Muscle of arm (tissue), 14 donors: Measurements from ENCODE around the gene LELP1. TPM values are rescaled to one million over a fixed set of nuclear protein-coding genes. Genes with fewer than 3 reads are reported as not detected.
"Not testable (repeated sequence)": the region's sequence is repeated elsewhere in the genome, so short reads cannot be mapped to it uniquely, and the experiment has no call there.

Experiments
- DNase-seq: peaks from one replicate; pipeline ENCODE4 v3.0.0-alpha.2; 2013
- long read RNA-seq, 11 donors: transcript quantifications; one replicate each; lab custom pipeline, GENCODE V29; 2026
- polyA plus RNA-seq, 12 donors: library from polyadenylated mRNA; unstranded; fragments of 120-200 nt; gene quantifications; one replicate each; pipeline ENCODE4 v1.2.1, GENCODE V29; 2013; ENCODE audit not compliant: insufficient read length in 12 of 12

LELP1 gene
- polyA plus RNA-seq = not detected
- long read RNA-seq, donor 1 = 0 reads
- long read RNA-seq, donor 2 = 0 reads
- long read RNA-seq, donor 3 = 0 reads
- long read RNA-seq, donor 4 = 0 reads
- long read RNA-seq, donor 5 = 0 reads
- long read RNA-seq, donor 6 = 0 reads
- long read RNA-seq, donor 7 = 0 reads
- long read RNA-seq, donor 8 = 0 reads
- long read RNA-seq, donor 9 = 0 reads
- long read RNA-seq, donor 10 = 0 reads
- long read RNA-seq, donor 11 = 0 reads

GRCh38 chr1:153203130-153203529 is at the start of gene LELP1:
Gene LELP1 (plus strand): TSS chr1:153203430. CDS start chr1:153204708, 1,278 bp downstream.
- DNase-seq = no peak

DNA sequence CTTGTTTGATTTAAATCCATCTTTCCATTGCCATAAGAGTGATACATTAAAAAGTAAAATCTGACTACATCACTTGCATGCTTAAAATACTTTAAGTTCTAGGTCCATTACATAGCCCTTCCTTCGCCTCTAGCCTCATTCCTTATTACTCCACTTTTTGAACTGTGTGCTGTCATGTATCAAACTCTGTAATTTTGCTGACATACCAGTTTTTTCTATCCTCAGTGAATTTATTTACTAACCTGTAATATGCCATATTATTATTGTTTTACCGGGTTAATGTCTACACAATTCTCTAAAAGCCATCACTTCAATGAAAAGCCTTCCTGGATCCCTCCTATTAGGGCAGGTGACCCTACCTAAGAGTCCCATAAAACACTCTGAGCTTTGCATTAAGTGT is 47.7 kb upstream of the LELP1 start:
- DNase-seq = no peak

DNA sequence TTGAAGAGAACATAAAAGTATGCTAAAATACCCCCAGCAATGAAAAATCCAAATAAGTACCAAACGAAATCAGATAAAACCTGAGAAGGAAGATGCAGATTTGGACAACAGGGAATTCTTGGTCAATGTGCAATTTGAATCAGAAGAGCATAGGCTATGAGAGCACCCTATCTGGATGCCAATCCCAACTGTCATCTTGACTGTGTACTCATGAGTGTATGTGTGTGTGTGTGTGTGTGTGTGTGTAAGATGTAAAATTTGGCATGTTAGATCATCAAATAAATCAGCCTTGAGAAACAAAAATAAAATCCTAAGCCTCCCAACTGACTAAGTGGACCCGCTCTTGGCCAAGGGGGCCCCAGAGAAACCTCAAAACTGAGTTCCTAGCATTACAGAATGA is 34.5 kb upstream of the LELP1 start:
- DNase-seq = no peak

DNA sequence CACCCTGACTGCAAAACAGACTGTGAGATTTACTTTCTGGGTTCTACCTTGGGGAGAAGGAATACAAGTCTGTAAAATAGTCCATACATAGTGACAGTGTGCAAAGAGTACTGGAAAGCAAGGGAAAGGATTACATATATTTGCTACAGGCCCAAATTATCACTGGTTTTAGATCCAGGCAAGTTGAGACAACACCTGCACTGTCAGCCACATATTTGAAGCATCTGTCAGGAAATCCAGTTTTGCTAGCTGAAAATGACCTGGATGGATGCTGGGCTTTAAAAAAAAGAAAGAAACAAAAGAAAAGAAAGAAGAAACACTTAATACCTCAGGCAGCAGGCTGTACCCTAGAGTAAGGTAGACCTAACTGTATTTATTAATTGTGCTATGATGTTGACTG is 28.6 kb upstream of the LELP1 start:
- DNase-seq = no peak

- no peak for DNase-seq
Observed at GRCh38 chr1:153178922-153179321, 24.3 kb upstream of the LELP1 start.

GRCh38 chr1:153180556-153180955 is 22.7 kb upstream of the LELP1 start:
- DNase-seq = no peak

DNA sequence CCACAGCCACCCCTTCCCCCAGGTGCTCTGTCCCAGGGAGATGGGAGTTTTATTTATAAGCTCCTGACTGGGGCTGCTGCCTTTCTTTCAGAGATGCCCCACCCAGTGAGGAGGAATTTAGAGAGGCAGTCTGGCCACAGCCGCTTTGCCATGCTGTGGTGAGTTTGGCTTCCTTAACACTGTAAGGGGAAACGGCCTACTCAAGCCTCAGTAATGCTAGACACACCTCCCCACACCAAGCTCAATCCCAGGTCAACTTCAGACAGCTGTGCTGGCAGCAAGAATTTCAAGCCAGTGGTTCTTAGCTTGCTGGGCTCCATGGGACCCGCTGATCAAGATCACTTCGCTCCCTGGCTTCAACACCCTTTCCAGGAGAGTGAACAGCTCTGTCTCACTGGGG is 14.9 kb upstream of the LELP1 start:
- not testable (repeated sequence) for DNase-seq

DNA sequence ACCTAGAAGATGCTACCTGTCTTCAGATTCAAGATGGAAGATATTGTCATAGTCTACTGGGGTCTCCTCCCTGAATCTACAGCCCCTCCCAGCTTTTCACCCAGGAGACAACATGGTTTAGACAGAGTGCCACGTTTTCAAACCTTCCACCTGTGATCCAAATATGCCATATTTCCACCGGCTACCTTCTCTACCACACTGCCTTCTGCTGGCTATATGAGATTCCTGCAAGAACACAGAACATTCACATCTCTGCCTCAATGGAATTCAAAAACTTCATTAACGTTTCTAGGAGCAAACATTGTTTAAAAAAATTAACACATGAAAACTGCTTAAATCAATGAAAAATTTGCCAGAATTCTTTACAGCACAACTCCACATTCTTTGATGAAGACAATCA is 12.9 kb upstream of the LELP1 start:
- no peak for DNase-seq

- no peak for DNase-seq
Observed at GRCh38 chr1:153192697-153193096, 10.5 kb upstream of the LELP1 start.

DNA sequence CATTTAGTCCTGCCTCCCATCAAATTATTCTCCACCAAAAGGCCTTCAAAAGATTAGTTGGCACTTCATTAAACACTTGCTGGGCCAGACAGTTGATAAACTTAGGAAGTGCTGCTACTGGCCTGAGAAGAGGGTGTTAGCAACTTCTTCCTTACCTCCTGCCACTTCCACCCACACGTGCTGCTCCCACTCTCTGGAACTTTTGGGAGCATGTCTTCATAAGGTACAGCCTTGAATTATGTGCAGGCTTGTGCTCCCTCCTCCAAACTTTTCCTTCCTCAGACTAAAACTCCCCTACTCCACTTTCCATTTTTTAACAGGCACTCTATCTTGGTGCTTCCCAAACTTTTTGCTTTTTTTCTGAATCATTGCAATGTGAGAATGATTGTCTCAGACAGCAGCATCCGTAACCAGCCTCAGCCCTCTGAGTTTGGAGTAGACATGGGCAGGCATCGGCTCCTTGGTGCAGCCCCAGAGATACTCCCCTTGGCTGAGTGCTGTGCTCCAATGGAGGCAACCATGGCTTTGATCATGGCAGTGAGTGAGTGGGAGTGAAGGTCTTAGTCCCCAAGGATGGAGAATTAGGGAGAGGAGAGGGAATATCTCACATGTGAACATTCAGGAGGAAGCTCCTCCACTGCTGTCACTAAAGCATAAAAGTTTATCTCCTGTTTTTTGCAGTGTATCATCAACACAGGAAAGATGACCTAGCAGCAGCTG is 8.7 kb upstream of the LELP1 start:
- no peak for DNase-seq

GRCh38 chr1:153195216-153195615 is 8.0 kb upstream of the LELP1 start:
- DNase-seq = no peak

GRCh38 chr1:153202006-153202405 is 1.2 kb upstream of the LELP1 start:
- no peak for DNase-seq

- DNase-seq = no peak
Observed at GRCh38 chr1:153206631-153207030, 3.4 kb downstream of the LELP1 start.

GRCh38 chr1:153210206-153210605 is 7.0 kb downstream of the LELP1 start:
- no peak for DNase-seq

DNA sequence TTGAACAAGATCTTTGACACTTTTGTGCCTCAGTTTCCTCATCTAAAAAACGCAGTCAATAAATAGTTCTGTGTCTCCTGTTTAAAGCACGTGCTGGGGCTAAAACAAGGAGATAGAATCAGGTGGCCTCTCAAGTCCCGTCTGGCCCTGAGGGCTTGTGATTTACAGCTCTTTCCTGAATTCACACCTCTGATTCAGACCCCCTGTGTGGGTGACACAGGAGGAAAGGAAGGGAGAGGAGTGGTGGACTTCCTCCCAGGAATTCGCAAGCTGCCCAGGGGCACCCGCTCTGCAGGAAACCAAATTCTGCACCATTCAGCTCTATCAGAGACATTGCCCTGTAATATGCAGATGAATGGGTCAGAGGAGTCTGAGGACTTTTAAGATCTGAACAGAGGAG is 9.0 kb downstream of the LELP1 start:
- DNase-seq = no peak

DNA sequence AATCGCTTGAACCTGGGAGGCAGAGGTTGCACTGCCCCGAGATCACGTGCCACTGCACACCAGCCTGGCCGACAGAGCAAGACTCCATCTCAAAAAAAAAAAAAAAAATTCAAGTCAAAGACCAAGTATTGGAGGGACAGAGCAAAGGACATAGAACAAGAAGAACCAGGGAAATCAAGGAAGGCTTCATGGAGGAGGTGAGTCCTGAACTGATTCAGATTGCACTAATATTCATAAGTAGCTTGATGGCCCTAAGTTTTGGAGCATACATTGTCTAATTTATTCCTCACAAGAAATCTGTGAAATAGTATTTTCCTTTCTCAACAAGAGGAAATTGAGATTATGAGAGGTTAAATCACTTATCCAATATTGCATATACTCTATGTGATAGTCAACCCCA is 10.3 kb downstream of the LELP1 start:
- DNase-seq = no peak

- DNase-seq = no peak
Observed at GRCh38 chr1:153217212-153217611, 14.0 kb downstream of the LELP1 start, which contains the start of gene PRR9. Gene PRR9 (plus strand): TSS chr1:153217584. CDS start chr1:153218145, 561 bp downstream.

GRCh38 chr1:153217744-153218416 is 14.7 kb downstream of the LELP1 start:
- DNase-seq = no peak

DNA sequence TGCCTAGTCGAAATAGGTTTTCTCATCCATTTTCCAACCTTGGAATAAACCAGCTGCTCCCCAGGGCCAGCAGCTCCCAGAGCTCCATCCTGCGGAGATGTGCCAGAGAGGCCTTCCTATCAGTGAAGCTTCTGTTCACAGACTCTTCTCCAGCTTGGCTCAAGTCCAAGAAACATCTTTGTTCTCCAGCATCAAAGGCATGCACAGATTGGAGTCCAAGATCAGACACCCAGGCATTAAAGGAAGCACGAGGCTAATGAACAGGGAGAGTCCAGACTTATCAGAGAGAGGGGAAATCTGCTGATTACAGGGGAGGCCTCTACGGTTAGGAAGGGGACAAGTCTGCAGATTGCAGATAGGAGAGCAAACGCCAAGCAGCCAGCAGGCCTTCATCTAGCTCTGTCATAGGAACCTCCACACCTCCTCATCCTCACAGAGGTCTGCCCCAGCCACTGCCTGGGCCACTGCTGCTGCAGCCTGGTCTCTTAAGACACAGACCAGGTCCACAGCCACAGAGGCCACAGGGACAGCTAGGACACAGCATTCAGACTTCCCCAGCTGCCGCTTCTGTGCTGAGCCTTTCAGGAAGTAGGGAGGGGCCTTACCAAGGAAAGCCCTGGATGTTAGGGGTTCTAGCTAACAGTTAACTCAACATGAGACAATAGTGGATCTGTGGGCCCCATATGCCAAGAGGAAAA is 17.5 kb downstream of the LELP1 start:
- no peak for DNase-seq

DNA sequence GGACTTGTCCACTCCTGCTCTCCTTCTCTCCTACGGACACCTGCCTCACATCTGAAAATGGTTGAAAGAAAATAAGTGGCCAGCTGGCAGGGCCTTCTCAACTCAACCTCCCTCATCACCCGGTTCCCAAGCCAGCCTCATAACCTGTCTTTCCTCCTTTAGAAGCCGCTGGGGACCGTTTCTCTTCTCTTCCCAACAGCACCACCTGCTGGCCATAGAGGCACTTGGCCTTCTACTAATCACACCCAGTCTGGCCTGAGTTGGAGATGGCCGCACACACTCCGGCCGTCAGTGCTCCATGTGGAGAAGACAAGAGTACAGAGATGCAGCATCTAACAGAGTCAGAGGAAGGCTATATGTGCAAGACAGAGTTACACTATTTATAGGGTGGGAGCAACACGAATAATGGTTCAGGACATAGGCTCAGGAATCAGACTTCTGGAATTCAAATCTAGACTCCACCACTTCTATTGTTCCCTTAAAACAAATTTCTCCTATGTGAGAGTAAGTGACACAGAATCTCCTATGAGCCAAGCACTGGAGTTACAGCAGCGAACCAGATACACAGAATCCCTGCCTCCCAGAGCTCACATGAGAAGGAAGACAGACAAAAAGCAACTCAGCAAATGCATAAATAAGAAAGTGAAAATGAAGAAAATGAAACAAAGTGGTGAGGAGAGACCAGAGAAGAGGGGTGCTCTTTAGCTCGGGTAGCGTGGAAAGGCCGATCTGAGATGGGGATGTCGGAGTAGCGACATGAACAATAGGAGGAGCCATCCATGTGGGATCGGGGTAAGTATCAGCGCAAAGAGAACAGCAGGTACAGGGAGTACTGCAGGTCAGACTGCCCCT is 20.0 kb downstream of the LELP1 start:
- DNase-seq = peak; percentile 18

DNA sequence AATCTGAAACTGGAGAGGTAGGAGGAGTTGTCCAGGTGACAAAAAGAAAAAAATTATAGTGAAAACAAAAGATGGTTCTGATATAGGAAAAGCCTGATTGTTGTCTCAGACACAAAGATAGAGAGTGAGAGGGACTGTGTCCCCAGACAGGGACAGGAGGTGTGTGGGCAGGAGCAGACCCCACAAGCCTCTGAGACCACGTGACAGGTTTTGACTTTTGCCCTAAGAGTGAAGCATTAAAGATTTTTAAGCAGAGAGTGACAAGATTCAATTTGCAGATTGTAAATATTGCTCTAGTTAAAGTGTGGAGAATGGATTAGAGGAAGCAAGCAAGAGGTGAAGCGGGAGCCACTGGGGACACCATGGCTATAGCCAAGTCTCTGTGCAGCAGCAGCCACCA is 24.6 kb downstream of the LELP1 start:
- DNase-seq = no peak
